Pons (tissue), 1 donor: Measurements from ENCODE around the gene GFAP.
"Not testable (repeated sequence)": the region's sequence is repeated elsewhere in the genome, so short reads cannot be mapped to it uniquely, and the experiment has no call there.

Source experiments
- DNase-seq: peaks from one replicate; pipeline ENCODE4 v3.0.0-alpha.2; 2016; ENCODE audit warnings: low spot score

The GFAP gene

DNA sequence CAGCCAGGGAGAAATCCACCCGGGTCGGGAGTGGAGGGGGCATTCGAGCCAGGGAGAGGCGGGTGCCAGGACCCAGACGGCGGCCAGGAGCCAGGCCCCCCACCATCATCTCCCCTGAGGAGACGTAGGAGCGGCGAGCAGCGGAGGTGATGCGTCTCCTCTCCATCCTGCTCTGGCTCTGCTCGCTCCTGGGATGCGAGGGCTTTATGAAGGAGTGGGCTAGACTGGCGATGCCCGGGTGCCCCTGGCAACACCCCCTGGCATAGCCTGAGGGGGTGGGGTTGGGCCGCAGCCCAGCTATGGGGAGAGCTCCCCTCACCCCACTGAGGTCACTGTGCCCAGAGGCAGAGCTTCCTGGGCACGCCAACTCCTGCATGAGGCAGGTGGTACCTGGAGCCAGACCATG lies at the start of gene GFAP:
GFAP (minus strand) TSS at position 180 of the 406 bp plus-strand sequence; CDS start at position 166, 14 bp downstream.
- DNase-seq: peak; percentile 48

DNA sequence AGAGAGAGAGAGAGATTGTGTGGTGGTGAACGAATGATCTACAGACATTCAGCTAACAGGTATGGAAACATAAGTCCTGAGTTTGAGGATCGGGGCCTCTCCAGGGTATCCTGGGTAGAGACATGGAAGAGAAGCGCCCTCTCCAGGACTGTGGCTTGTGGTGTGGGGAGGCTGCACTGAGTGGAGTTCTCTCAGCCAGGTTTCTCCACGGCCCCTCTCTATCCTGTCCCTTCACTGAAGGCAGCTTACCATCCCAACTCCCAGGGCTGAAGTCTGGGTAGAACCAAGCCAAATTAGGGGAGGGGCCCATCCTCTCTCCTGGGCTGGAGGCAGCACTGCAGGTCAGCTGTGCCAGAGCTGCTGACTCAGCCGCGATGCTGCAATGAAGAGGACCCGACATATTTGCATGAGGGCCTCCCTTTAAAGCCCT lies 46.6 kb upstream of the GFAP start:
- no peak for DNase-seq

DNA sequence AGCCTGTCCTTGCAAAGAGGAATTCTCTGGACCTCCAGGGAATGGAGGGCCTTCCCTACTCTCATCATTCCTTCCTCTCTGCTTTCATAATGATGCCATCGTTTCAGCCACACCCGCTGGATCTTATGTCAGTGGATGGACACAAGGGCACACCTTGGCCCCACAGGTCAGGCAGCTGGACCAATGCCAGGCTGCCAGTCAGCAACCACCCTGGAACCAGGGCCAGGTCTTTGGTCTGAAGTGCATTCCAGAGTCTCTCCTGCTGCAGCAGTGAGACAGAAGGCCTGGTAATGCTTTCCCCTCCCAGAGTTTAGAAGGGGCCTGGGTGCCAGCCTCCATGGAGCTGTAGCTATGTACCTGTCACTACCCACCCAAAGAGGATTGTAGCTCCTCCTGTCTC lies 45.4 kb upstream of the GFAP start:
- DNase-seq: no peak

DNA sequence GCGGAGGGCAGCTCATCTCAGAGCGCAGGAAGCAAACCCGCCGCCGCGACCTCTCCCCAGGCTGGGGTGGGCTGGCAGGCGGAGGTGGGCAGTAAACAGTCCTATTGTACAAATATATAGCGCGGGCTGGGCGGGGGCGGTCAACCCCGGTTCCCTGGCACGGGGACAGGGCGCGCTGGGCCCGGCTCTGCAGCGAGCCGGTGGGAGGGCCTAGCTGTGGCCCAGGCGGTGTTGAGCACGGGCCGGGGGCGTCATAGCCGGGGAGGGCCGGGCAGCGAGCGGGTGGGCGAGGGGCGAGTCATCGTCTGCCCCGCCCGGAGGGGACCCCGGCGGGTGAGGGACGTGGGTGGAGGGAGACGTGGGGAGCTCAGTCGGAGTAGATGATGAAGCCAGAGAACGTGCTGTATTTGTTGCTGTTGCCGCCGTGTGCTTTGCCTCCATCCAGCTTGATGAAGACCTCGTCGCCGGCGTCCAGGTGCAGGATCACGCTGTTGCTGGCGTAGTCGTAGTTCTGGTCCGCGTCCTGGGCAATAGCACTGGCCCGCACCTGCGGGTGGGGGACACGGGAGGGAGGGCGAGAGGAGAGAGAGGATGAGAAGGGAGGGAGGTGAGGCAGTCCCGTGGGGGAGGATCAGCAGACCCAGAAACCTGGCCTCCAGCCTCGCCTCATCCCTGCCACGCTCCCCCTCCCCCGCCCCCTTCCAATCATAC lies 44.7 kb upstream of the GFAP start:
- no peak for DNase-seq

DNA sequence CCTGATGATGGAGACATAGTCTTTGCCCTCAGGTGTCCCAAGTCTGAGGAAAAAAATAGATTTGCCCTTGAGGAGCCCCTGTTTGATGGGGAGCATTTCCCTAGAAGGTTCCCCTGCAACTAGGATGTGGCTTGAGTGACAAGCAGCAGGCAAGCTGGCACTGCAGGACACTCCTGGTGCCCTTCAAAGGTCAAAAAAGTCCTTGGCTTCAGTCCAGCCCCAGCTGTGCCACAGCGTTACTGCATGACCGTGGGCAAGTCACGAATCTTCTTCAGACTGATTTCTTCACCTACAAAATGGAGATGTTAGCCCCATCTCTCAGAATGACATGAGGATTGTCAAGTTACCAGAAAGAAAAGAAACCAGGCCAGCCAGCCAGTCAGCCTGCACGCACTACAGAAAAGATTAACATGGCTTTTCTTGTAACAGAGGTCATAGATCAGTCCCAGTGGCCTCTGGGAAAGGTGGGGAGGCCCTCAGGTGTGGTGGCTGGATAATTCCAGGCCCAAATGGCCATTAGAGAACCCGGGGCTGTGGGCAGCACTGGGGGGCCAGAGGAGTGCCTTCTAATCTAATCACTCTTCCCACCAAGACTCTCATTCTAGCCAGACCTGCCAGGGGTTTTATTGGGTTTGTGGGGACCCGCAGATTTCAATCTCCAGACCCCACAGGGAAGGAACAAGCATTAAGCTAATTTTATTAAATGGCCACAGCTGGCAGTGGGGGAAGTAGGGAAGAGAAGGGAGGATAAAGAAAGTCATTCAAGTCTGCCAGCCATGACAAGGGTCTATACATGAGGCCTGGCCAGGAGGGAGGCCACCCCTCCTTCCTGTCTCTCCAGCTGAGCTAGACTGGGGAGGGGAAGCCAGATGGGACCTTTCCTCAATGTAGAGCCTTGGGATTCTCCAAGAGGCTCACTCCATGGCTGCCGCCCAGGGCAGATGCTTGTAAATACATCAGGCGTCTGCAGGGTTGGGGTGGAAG lies 42.0 kb upstream of the GFAP start:
- peak; percentile 73 for DNase-seq

DNA sequence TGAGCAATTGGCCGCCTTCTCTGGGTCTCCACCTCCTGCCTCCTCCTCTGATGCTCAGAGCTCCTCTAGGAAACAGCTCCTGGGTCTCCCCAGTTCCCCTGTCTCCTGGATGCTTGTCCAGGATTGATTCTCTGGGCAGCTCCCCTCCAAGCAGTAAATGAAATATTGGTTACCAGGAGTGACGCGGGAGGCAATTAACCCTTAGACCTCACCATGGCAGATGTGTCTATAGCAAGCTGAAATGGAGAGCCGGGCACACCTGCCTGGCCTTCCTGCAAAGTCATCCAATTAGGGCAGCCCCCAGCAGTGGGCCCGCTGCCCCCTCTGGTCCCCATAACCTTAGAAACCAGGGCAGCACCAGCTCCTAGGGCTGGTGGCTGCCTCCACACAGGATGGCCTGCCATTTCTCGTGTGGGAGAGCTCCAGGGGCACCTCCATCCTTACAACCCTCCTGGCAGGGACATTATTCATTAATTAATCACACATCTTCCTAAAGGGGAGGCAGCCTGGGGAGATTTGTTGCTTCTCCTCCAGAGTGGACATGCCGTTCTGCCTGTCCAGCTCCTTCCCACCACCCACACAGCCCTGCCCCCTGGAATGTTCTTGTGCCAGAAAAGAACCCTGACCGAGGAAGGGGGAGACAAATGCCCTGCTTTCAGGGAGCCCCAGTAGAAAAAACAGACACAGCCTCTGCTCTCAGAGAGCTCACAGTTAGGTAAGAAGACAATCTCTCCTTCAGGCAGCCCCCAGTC lies 40.5 kb upstream of the GFAP start:
- no peak for DNase-seq

DNA sequence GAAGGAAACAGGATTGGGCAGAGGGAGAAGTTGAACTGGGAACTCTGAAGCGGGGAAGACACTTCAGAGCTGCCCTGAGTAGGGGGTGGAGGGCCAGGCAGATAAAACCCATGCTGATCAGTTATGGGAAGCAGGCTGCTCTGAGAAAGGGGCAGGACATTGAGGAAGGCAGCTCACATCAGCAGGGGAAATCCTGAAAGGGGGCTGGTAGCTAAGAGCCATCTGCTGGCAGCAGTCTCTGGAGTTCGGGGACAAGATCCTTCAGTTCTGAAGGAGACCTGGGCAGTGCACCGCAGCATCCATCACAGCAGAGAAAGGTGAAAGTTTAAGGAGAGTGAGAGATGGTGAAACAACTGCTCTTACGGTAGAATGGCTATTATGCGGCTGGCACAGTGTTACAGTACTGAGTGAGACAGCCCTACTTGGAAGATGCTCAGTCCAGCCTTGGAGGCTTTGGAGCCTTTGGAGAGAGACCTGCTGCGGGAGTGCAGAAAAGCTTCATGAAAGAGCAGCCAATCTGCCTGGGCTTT lies 37.7 kb upstream of the GFAP start:
- DNase-seq: no peak

DNA sequence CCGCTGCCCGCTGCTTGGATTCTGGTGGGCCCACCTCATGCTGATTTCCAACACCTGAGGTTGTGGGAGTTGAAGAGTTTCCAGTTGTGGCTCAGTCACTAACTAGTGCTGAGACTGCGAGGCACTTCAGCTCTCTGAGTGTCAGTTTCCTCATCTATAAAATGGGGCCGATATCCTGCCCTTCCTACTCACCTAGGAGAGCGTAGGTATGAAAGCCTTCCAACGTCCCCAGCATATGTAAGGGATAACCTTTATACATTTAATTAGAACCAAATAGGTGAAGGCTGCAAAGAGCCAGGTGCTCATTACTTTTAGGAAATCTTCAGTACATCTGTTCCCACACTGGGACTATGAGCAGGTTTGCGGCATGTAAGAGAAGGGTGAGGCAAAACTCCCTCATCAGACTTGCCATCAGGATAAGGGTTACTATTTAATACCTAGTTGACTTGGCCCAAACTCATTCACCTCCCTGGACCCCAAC lies 33.1 kb upstream of the GFAP start:
- no peak for DNase-seq

DNA sequence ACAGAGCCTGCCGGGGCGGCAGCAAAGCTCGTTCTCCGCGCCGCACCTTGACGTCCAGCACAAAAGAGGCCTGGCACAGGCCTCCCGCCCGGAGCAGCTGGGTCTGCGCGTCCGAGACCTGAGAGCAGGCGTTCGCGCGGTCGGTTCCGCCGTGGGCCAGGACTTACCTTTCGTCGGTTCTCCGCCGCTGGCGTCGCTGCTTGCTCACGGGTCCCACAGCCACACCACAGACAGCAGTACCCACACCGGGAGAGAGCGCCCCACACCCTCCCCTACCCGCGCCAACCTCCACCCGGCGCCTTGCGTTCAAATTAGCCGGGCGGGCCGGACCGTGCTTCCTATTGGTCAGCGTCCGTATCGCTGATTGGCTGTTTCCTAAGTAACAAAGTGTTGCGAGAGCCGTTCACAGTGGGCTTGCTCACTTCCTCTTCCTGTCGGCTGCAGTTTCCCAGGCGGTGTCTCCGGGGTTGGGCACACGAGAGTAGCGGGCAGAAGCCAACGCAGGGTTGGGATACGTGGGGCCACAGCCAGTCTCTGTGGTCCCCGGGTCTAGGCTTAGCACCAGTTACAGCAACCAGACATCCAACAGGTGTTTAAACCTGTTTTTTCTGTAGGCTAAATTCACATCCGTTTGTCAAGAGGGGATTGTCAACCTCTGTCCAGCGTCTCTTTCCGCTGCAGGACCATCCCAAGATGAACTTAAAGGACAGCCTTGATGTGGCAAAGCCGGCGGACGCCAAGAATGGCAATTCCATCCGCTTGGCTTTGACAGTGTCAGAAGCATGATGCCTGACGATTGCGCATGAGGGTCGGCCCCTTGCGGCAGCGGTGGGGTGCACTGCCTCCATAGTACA lies 32.4 kb upstream of the GFAP start, which contains the start of gene KIF18B:
KIF18B (minus strand) TSS at position 313 of the 854 bp plus-strand sequence. CDS start 11,429 bp downstream, outside the sequence.
- peak; percentile 89 for DNase-seq

DNA sequence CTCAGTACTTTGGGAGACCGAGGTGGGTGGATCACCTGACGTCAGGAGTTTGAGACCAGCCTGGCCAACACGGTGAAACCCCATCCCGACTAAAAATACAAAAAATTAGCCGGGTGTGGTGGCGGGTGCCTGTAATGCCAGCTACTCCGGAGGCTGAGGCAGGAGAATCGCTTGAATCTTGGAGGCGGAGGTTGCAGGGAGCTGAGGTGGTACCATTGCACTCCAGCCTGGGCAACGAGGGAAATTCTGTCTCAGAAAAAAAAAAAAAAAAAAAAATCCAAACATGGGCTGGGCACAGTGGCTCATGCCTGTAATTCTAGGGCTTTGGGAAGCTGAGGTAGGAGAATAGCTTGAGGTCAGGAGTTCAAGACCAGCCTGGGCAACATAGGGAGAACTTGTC lies 30.4 kb upstream of the GFAP start:
- DNase-seq: not testable (repeated sequence)

DNA sequence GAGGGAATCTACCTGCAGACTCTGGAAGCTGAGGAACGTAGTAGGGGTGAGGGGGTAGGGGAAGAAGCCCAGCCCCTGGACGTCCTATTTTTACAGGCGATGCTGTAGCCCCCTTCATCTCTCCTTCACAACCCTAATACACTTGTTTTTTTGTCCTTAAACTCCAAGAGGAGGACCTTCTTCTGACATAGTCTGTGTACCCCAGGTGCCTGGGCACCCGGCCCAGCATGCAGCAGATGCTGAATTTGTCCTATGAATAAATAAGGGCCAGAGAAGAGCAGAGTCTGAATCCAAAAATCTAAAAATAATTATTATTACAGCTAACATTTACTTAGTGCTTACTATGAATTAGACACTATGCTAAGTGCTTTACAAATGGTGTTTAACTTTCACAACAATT lies 27.2 kb upstream of the GFAP start:
- DNase-seq: no peak

DNA sequence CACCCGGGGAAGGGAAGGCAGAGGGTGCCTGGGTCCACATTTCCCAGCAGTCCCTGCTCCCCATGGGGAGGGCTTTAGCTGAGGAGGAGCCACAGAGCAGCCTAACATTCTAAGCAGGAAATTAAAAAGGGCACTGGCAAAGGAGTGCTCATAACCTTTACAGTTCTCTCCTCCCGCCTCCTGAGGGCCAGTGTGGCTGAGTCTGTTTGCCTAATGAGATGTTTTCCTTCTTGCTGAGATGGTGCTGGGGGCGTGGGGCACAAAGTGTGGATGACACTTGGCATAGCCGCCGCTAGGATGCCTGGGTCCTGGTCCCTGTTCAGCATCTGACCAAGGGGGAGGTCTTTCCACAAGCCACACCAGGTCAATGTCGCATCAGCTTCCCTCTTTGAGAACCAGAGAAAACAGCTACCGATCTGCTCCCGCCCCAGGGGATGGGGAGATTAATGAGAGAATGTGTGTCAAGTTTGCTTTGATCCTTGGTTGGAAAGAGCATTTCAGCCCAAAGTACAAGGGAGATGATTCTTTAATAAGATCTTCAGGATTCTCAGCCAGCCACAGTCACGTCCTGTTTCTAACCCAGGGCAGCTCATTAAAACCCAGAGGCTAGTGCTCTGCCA lies 26.5 kb upstream of the GFAP start:
- no peak for DNase-seq

DNA sequence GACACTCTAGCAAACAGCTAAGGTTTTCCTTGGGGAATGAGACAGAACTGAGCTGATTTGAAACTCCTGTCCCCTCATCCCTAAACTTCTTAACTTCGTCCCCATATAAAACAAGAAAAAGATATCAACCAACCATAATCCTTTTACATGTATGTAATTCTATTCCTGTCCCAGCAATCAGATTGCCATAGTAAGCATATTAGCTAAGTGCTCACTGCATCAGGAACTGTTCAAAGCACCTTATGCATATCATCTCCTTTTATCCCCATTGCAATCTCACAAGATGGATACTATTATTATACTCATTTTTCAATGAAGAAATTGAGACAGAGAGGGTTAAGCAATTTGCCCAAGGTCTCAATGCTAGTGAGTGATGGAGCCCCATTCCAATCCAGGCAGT lies 25.5 kb upstream of the GFAP start:
- no peak for DNase-seq

DNA sequence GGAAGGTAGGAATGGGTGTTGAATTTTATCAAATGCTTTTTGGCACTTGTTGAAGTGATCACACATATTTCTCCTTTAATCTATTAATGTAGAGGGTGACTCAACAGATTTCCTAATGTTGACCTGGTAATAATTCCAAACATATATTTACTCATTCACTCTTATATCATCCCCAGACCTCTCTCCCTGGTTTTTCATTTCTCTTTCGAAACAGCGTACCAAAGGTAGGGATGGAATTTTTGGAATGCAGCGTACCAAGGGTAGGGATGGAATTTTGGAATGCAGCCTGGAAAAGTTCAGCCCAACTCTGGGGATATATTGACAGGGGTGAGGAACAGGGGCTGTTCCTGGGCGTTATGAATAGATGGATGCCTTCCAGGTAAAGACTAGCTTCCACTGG lies 25.0 kb upstream of the GFAP start:
- no peak for DNase-seq

DNA sequence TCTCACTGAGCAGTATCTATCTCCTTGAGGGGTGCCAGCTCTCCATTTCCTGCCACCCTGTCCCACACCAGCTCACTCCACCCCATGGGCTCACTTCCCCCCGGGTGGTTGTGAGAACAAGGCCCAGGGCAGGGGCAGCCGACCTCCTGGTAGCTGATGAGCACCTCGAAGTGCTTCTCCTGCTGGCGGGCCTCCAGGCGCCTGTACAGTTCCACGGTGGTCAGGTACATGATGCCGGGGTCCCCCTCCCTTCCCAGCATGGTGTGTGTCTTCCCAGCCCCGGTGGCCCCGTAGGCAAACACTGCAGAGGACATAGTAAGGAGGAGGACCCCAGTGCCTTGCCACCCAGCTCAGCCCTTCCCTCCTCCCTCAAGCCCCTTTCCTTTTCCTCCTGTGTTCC lies 19.8 kb upstream of the GFAP start:
- DNase-seq: no peak

DNA sequence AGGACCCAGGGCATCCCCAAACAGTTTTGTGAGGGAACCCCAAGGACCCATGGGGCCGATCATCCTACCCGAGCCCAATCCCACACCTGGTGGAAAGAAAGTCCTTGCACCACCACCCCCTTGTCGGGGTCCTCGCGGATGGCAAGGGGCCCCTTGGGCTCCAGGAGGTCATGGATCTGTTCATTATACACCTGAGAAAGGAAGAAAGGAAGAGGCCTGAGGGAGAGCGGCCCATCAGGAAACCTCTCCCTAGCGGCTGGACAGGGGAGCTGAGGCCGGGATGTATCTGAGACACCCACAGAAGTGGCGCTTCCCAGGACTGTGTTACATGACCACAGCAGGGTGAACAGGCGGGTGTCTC lies 19.4 kb upstream of the GFAP start:
- DNase-seq: no peak

DNA sequence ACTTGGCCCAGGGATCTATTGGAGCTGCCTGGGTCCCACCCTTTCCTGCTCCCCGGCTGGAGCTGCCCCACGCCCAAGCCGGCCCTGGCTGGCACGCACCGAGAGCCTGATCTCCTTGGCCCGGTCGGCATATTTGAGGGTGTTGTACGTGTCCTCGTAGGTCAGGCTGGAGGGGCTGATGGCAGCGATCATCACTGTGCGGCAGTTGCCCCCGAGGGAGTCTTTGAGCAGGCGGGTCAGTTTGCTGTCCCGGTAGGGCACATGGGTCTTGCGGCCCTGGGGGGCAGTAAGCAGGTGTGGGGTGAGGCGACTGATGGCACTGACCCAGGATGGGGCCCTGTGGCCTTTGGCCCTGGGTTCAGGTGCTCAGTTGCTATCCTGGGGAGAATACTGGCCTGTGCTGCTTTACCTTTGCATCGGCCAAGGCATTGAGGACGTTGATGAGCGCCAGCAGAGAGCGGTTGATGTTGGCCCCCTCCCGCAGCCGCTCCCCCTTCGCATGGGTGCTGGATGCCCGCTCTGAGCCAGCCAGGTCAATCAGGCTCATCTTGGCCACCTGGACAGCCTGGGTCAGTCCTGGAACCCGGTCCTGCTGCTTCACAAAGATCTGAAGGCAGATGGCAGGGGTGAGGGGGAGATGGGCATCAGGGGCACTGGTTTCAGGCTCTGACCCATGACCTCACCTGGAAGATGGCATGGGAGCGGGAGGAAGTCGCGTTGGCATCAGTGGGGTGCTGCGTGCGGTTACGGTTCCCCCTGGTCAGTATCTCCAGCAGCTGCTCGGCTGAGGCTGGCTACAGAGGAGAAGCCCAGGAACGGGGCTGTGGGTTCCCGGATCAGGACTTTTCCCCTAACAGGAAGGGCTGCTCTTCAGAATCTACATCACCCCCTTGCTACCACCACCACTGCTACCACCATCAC lies 18.8 kb upstream of the GFAP start:
- no peak for DNase-seq

DNA sequence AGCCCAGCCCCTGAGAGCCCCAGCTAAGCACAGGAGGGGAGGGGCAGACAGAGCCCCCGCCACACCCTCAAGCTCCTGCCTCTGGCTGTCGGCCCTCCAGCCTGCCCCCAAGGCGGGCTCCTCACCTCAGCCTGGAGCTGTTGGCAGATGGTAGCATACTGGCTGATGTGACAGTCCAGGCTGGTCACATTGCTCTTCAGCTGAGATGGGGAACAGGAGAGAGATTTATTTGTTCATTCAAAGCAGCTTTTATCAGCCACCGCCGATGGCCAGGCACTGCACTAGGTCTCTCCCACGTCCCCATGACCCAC lies 17.4 kb upstream of the GFAP start:
- DNase-seq: no peak

DNA sequence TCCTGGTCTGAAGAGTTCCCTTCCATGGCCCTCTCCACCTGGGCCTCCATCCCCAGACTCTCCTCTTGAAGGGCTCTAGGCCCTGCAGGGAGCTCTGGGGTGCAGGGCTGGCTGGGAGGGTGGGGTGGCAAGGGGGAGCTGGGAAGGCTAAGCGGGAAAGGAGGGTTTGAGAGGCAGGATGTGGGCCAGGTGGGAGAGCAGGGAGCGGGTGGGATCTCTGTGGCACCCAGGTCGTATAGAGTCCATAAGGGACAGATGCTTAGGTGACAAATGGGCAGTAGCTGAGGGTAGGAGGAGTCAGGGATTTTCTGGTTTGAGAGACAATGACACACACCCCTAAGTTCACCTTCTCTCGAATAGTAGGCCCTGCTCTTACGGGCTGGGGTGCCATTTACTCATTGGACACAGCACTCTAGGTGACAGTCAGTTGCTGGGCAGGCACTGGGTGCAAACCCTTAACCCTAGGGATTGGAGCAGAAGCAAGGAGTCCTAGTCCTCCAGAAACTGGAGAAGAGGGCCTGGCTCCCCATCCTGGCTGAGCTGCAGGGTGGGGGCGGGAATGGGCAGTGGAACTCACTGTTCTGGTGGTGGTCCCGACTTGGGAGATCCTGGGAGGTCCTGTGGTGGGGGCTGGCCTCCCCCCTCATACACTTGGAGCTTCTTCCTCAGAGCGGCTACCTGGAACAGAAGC lies 16.9 kb upstream of the GFAP start:
- no peak for DNase-seq
